Amniotic stem cell (primary cell): ENCODE measurements around the gene ABCB8.
A peak's percentile ranks its signal among the peaks of the same experiment; 100 is the strongest.

Experiments
- DNase-seq: peaks from one replicate; lab custom pipeline; 2025; lab: John Stamatoyannopoulos, UW

Gene ABCB8

DNA sequence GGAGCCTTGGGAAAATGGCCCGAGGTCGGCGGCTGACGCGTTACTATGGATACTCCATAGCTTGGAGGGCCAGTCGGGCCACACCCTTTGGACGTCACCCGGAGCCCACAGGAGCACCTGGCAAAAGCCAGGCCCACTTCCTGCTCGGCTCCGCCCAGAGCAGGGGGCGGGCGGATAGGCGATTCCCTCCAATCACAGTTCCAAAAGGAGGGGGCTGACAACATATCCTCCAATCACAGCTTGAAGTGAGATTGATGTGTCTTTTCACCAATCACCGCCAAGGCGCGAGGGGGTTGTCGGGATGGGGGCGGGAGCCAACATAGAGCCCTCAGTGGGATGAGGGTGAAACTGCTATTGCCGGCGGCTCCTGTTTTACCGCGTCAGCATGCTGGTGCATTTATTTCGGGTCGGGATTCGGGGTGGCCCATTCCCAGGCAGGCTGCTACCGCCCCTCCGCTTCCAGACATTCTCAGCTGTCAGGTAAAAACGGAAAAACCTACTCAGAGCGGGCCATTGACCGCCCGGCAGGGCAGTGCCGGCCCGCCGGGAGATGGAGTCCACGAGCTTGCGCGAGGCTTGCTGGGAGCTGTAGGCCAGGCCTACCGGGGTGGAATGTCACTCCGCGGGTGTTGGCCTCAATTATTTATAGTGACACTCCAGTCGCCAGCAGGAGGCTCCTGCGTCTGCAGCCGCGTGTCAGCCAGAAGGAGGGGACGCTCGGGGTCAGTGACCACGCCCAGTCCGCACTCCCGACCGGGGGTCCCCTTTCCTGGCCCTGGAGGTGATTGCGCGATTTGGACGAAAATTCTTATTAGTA is at the start of gene ABCB8:
ABCB8 (plus strand) TSS at position 320 of the 817 bp plus-strand sequence; CDS start at position 386, 66 bp downstream.
- peak; percentile 91 for DNase-seq

DNA sequence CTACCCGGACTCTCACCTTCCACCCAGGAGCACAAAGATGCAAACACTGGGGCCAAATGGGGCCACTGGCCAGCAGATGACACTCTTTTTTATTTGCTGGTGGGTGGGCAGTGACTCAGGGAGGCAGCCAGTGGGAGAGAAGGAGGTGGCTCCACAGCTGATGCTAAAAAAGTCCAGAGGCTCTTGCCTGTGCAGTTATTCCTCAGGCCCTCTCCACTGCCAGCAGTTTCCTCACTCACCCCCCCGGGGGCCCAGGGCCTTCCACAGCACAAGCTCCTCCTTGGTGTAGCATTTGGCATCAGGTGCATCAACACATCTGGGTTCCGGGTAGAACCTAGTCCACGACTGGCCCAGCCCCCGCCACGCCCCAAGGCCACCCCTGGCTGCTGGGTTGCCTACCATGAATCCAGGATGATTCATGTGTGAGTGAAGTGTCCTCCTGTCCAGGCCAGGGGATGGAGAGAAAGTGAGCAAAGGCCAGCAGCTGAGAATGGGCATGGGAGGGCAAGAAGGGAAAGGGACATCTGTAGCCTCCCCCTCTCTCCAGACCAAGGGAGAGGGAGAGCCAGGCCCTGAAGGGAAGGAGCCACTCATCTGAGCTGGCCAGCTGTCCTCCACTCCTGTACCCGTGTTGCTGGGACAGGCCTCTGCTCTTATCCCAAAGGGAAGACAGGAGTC is 48.4 kb upstream of the ABCB8 start:
- no peak for DNase-seq

DNA sequence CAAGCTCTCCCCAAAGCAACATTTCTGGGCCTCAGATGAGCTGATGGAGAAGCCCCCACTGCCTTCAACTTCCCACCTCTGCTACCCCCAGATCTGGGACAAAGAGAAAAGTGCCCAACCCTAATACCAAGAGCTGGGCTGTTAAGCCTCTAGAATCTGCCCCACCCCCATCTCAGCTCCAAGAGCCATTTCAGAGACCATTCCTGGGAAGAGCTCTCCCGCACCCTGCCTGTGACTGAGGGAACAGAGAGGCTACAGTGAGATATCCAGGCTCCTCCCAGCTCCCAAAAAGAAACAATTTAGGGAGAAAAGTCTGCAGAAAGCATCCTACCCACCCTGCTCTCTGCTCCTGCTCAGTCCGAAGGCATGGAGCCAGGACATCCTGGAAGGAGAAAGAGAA is 47.6 kb upstream of the ABCB8 start:
- DNase-seq, result no peak

DNA sequence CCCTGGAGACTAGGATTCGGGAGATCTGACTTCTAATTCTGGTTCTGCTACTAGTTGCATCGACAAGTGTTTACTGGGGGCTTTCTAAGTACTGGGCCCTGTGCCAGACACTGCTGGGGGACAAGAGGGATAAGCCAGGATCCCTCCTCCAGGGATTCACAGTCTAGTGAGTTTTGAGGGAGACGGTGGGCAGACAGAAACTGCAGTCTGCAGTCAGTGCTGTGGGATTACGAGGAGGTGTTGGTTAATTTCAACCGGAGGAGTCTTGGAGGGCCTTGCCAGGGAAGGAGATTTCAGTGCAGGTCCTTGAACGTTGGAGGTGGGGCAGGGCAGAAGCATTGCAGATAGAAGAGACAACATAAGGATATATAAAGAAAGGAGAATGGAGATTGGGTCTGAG is 46.6 kb upstream of the ABCB8 start:
- no peak for DNase-seq

DNA sequence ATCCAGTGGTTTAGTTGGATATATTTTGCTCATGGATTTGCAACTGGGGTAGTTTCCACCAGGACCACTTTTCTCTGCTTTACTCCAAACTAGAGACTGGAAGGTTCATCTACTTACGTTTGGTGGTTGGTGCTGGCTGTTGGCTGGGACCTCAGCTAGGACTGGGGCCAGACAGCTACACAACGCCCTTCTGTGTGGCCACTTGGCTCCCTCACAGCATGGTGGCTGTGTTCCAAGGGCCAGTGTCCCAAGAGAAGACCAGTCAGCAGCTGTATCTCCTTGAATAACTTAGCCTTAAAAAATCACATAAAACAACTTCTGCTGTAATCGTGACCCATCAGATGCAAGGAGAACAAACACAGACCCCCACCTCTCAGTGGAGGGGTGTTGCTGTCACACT is 45.9 kb upstream of the ABCB8 start:
- no peak for DNase-seq

DNA sequence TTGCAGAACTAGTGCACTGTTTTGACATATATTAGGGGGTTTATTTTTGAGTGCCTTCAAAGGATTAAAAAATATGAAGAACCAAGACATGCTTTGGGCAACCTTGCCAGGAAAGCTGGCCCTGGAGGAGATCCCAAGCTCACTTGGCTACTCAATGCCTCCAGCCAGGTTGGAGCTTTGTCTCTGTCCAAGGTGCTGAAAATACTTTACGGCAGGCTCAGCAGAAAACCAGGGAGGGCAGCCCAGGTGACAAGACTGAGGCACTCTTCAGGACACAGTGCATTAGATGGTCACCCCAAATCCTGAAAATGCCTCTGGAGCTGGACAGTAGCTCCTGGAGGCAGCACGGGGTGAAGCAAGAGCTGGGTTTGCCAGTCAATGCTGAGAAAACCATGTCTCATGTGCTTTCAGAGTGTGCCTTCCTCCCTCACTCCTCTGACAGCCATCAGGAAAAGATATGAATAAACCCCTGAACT is 44.3 kb upstream of the ABCB8 start:
- DNase-seq, result no peak

DNA sequence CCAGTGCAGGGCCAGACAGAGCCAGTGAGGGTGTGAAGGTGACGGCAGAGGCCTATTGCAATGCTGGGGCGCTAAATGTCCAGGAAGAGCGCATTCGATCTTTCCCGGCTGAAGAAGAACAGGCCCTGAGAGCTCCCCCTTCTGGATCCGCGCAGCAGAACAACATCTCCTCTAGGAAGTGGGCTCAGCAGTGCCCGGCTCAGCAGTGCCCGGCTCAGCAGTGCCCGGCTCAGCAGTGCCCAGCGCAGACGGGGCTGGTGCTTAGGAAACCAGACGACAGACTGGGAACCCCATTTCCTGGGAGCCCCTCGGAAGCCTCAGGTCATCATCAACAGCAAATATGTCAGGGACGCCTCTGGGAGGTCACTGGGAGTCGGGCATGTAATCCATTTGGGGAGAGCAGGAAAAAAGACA is 42.1 kb upstream of the ABCB8 start:
- no peak for DNase-seq

DNA sequence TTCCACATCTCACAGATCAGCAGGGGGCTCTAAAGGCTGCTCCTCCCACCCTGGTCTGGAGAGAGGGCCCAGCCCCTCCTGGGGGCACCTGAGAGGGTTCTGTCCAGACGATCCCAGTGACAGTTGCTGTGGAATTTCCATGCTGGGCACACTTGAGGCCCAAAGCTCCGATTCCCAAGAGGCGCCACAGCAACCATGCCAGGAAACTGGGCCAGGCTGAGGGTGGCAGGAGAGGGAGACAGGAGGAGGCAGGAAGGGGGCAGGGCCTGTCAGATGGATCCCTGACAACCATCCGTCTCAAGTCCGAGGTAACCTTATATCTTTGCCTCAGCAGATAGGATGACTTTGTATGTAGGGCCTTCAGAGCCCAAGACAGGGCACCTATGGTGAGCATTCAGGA is 41.7 kb upstream of the ABCB8 start:
- DNase-seq, result no peak

DNA sequence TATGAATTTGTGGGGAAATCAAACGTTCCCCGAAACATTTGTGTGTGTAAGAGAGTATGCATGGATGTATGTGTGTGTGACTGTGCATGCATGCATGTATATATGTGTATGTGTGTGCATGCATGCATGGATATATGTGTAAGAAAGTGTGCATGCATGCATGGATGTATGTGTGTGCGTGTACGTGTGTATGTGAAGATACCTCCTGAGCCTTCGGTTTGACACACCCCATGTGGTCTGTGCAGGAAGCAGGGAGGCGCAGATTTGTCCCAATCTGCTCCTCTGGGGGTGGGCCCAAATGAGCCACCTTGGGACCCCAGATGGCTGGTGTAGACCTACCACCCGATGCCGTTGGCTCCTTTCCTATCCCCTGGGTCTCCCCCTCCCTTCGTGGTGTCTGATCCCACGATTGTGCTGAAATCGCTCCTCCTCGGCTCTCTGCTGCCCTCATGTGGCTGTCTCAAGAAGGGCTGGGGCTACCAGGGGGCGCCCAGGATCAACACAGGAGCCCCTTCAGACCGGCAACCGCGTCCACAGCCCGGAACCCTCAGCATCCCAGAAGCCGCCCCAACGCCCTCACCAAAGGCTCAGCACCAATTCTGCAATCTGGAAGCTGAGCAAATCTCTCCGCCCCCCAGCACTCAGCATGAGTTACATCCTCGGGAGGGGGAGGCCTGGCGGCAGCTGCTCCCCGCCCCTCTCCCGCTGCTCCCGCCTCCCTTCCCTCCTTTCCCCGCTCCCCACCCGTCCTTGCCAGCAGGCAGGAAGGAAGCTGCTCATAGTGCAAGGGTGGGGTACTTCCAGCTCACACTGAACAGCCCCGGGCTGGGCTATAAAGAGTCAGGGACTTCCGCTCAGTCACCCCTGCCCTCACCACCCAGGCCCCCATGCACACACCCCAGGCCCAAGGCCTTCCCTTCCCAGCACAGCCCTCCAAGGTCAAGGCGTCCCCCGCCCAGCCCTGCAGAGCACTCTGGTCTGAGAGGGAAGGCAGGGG is 39.7 kb upstream of the ABCB8 start:
- no peak for DNase-seq

DNA sequence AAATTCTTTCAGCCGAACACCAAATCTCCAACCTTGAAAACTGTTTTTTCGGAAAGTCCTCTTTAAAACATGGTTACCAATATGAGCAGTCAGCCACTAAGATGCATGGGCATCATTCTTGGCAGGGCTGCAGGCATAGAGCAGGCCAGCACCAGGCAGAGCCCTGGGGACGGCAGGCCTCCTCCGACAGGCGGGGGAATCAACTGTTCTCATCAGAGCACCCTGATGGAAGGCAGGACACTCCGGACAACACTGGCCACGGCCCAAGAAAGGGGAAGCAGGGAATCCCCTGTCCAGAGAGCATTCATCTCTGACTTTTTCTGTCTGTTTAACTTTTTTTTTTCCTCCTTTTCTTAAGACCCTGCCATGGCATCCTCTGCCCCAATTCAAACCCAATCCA is 38.8 kb upstream of the ABCB8 start:
- DNase-seq, result no peak

DNA sequence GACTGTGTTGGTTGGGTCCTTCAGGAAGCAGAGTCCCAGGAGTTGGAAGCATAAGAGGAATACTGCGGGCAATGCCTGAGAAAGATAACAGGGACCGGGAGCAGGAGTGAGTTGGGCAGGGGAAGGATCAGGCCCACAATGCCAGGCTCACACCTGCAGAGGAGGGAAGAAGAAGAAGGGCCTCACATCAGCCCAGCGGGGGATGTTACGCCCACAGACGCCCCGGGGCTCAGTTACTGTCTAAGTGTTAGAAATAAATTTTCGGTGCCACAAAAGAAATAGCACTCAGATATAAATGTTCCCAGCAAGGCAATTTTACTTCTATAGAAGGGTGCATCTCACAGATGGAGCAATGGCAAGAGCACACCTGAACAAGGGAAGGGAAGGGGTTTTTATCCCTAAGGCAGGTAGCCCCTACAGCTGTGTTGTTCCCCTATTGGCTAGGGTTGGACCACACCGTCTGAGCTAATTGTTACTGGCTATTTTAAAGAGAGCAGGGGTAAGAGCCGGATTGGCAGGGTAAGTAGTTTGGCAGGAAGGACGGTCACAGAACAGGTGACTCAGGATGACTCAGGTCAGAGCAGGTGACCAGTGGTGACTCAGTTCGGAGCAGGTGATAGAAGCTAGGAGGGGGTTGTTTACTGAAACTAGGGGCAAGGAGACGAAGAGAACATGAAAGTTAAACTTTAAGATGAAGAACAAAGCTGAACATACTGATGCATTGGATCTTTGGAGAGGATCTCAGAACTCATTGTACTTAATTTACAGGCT is 37.6 kb upstream of the ABCB8 start, which contains the start of gene NOS3:
NOS3 (plus strand) TSS at position 602 of the 771 bp plus-strand sequence. CDS start 2,787 bp downstream, outside the sequence.
- DNase-seq, result no peak

DNA sequence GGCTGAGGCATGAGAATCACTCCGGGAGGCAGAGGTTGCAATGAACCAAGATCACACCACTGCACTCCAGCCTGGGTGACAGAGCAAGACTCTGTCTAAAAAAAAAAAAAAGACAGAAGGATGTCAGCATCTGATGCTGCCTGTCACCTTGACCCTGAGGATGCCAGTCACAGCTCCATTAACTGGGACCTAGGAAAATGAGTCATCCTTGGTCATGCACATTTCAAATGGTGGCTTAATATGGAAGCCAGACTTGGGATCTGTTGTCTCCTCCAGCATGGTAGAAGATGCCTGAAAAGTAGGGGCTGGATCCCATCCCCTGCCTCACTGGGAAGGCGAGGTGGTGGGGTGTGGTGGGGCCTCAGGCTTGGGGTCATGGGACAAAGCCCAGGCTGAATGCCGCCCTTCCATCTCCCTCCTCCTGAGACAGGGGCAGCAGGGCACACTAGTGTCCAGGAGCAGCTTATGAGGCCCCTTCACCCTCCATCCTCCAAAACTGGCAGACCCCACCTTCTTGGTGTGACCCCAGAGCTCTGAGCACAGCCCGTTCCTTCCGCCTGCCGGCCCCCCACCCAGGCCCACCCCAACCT is 36.1 kb upstream of the ABCB8 start:
- no peak for DNase-seq

DNA sequence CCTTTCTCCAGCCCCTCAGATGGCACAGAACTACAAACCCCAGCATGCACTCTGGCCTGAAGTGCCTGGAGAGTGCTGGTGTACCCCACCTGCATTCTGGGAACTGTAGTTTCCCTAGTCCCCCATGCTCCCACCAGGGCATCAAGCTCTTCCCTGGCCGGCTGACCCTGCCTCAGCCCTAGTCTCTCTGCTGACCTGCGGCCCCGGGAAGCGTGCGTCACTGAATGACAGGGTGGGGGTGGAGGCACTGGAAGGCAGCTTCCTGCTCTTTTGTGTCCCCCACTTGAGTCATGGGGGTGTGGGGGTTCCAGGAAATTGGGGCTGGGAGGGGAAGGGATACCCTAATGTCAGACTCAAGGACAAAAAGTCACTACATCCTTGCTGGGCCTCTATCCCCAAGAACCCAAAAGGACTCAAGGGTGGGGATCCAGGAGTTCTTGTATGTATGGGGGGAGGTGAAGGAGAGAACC is 35.4 kb upstream of the ABCB8 start:
- no peak for DNase-seq

DNA sequence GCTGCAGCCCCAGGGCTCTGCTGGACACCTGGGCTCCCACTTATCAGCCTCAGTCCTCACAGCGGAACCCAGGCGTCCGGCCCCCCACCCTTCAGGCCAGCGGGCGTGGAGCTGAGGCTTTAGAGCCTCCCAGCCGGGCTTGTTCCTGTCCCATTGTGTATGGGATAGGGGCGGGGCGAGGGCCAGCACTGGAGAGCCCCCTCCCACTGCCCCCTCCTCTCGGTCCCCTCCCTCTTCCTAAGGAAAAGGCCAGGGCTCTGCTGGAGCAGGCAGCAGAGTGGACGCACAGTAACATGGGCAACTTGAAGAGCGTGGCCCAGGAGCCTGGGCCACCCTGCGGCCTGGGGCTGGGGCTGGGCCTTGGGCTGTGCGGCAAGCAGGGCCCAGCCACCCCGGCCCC is 34.7 kb upstream of the ABCB8 start:
- no peak for DNase-seq

DNA sequence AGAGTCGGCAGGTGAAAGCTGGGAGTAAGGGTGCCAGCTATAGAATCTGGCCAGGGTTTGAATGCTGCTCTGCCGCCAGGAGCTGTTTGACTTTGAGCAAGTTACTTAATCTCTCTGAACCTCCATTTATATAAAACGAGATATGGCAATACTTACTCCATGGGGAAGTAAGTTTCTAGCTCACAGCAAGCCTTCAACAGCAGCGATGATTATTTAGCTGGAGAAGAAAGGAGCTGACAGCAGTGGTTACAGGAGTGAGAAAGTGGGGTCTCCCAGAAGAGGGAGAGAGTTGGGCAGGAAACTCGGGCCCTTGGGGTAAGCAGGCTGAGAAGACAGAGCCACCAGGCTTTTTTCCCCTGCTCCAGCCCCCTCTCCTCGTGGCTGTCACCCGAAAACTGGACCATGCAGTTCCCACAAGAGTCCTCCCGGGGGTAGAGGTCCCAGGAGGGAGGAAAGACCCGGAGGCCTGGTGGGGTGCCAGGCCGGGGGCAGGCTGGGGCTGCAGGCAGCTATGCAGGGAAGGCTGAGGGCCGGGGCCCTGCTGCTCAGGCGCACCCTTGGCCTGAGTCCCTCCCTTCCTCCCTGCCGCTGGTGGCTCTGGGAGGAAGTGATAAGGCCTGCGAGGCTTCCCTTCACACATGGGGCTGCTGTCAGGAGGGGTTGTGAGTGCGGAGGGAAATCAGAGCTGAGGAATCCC is 34.0 kb upstream of the ABCB8 start:
- no peak for DNase-seq

DNA sequence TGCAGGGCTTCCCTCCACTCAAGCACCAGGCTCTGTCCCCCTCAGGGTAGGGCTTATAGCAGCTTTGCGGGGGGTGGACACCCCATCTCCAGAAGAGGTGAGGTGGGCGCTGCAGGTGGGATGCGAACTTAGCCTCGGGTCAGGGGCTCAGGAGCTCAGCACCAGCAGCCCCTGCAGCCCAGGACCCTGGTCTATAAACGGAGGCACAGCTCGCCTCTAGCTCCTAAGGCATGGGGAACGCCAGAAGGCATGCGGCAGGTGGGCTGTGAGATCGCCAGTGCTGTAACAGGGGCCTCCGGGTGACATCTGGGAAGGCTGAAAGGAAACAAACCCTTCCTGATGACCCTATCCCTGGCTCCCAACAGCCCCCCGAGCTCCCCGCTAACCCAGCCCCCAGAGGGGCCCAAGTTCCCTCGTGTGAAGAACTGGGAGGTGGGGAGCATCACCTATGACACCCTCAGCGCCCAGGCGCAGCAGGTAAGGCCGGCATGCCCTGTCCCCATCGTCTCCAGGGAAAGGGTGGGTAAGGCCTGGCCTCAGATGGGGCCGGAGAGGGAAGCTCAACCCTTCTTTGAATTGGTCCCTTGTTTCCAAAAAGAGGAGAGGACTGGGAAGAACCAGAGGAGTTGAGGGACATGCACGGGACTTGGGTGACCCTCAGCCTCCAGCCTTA is 33.3 kb upstream of the ABCB8 start:
- DNase-seq, result no peak

DNA sequence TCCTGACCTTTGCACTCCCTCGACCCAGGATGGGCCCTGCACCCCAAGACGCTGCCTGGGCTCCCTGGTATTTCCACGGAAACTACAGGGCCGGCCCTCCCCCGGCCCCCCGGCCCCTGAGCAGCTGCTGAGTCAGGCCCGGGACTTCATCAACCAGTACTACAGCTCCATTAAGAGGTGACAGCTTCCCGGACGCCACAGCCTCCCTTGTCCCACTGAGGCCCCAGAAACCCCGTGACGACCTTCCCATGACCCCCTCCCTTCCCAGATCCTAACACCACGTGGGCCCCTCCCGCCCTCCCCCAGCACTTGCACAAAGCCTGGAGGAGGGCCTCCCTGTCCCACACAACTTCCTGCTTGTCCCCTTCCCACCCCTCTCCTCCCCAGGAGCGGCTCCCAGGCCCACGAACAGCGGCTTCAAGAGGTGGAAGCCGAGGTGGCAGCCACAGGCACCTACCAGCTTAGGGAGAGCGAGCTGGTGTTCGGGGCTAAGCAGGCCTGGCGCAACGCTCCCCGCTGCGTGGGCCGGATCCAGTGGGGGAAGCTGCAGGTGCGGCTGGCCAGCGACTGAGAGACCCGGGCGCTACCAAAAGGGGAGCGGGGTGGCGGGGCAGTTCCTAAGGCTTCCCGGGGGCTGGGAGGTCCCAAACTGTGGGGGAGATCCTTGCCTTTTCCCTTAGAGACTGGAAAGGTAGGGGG is 31.7 kb upstream of the ABCB8 start:
- DNase-seq, result no peak

DNA sequence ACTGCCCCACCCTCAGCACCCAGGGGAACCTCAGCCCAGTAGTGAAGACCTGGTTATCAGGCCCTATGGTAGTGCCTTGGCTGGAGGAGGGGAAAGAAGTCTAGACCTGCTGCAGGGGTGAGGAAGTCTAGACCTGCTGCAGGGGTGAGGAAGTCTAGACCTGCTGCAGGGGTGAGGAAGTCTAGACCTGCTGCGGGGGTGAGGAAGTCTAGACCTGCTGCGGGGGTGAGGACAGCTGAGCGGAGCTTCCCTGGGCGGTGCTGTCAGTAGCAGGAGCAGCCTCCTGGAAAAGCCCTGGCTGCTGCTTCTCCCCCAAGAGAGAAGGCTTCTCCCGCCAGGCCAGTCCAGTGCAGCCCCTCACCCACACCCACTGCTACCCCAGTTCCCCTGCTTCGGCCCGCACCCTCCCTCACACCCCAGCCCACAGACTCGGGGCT is 31.2 kb upstream of the ABCB8 start:
- no peak for DNase-seq

DNA sequence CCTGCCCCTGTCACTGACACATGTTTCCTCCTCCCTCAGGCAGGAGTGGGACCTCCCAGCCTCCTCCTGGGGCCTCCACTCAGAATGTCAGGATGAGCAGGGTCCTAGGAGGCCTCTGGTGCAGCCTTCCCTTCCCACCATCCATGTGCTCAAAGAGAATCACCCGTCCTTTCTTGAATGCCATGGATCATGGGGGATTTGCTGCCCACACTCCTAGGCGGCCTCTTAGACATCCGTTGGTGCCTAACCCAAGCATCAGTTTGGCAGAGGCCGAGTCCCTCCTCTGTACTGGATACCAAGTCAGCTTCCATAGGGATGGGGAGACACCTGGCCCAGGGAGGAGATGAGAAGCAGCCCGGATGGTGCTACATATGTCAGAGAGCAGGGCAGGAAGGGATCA is 30.4 kb upstream of the ABCB8 start:
- DNase-seq, result no peak
